ENCODE measurements around the gene ASTL.
"Not testable (repeated sequence)": the region's sequence is repeated elsewhere in the genome, so short reads cannot be mapped to it uniquely, and the experiment has no call there.

ASTL gene

DNA sequence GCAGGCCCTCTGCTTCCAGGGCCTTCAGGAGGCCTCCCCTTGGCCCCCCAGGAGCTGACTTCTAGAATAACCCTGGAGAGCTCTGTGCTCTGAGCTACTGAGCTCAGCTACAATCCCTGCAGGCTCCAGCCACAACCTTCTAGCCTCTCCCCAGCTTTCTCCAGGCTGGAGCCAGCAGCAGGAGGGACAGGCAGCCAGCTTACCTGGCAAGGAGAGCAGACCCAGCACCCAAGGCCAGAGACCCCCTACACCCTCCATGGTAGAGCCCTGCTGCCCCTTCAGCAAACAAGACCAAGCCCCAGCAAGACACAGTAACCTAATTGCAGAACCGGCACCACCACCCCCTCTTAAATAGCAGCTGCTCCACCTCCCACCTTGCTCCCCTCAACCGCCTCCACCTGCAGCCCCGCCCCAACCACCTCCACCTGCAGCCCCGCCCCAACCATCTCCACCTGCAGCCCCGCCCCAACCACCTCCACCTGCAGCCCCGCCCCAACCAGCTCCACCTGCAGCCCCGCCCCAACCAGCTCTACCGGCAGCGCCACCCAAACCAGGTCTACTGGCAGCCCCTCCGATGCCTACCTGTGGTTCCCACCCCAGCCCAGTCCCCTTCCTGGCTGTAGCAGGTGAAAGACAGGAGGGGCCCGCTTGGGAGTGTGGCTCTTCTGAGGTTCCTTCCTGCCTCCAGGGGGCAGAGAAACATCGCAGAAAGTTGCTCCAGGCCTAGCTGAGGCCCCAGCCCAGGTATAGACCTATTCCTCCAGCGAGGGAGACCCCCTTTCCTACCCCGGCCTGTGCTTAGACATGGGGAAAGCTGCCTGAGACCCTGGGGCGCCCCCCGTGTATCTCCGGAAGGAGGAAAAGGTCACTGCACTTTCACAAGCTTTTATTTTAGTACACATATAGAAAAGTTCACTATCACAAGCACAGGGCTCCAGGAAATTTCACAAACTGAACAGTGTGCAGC lies at the start of gene ASTL:
ASTL (minus strand) TSS at position 324 of the 967 bp plus-strand sequence; CDS start at position 258, 66 bp downstream.
- DNase-seq (ENCODE audit: low spot score), result peak; percentile 72

DNA sequence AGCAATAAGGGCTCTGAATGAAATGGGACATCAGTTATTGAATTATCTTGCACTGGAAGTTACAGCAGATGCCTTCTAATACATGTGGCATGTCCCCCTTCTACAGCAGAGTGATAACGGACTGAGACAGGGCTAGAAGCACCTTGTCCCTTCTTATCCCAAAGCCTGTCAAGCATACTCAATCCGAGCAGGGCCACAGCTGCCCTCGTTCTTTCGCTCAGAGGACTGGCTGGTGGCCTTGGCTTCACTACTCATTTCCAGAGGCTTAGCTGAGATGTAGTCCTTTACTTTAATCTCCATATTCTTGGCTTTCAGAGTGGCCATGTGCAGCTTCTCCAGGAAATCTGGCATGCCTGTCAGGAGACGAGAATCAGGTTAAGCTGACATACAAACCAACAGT lies 48.3 kb upstream of the ASTL start:
- DNase-seq (ENCODE audit: low spot score), result no peak

DNA sequence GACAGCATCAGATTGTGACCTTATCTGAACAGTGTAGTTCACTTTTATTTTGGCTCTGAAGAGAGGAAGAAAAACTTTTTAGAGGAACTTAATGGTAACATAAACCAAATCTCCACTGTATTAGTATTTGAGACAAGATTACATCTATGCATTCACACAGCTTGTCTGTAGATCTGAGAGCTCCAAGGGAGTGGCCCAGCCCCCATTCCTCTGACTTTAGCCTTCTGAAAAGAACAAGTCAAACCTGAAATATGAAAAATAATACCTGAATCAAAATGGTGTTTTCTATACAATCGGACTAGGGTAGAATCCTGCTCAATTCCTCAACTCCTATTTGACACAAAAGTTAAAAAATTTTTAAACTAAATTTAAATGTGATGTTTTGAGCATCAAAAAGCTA lies 47.2 kb upstream of the ASTL start:
- DNase-seq (ENCODE audit: low spot score), result no peak

DNA sequence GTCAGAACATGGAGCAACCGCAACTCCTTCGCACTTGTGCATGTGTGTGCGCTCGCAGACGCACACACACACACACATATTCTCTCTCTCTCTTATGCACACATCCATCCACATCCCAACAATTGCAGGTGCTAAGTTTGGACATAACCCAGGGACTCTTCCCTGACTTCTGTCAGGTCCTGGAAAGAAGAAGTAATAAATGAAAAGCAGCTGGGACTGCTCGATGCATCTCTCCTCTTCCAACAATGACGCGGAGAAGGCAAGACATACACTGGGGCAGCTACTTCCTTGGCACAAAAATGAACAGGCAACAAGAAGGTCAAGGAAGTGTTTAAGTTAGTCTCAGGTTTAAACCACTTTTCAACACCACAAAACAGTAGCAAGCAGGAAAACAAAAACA lies 46.7 kb upstream of the ASTL start:
- no peak for DNase-seq (ENCODE audit: low spot score)

DNA sequence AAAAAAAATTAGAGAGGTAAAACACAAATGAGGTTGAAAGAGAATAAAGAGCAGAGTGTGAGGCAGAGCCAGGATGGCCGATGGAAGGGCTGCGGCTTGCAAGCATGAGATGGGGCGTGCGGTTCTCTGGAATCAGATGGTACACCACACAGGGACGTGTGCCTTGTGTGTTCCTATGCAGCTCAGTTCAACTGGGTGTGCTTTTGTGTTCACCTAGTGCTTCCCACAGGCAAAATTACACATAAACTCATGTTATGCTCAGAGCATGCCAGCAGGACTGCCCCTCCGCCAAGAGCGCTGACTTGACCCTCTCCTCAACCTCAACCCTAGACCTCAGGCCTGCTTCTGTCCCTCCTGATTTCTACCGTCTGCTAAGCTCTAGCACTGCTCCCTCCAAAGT lies 45.9 kb upstream of the ASTL start:
- no peak for DNase-seq (ENCODE audit: low spot score)

DNA sequence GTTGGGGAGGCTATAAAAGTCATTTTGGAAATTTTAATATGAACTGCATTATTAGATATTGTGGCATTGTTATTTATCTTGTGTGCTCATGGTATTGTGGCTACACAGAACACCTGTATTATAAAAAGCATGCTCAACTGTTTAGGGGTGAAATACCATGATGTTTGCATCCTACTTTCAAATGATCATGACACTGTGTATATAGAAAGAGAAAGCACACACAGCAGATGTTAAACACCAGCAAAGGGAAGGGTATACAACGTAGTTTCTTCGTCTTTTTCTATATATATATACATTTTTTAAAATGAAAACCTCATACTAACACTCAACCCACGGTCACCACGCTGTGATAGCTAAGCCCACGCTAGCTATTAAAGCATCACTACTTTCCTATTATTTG lies 43.2 kb upstream of the ASTL start:
- DNase-seq (ENCODE audit: low spot score), result no peak

DNA sequence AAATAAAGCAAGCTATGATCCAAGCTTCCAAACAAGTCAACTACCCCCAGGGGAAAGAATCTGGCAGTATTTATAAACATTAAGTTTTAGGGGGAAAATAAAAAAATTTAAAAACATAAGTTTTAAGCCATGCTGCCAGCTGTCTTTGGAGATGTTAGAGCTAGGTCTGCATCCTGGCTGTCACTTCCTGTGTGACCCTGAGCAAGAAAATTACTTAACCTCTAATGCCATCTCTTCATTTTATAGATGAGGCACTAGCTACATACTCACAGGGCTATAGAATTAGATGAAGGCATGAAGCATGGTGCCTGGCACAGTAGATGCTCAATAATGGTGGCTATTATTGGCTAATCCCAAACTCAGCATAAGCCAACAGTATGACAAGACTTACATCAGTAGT lies 42.2 kb upstream of the ASTL start:
- DNase-seq (ENCODE audit: low spot score), result no peak

DNA sequence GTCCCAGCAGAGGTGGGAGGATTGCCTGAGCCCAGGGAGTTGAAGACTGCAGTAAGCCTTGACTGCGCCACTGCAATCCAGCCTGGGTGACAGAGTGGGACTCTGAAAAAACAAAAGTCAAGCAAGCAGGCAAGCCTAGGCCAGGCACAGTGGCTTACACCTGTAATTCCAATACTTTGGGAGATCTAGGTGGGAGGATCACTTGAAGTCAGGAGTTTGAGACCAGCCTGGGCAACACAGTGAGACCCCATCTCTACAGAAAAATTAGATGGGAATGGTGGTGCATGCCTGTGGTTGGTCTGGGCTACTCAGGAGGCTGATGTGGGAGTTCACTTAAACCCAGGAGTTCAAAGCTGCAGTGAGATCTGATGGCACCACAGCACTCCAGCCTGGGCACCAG lies 41.7 kb upstream of the ASTL start:
- DNase-seq (ENCODE audit: low spot score), result no peak

DNA sequence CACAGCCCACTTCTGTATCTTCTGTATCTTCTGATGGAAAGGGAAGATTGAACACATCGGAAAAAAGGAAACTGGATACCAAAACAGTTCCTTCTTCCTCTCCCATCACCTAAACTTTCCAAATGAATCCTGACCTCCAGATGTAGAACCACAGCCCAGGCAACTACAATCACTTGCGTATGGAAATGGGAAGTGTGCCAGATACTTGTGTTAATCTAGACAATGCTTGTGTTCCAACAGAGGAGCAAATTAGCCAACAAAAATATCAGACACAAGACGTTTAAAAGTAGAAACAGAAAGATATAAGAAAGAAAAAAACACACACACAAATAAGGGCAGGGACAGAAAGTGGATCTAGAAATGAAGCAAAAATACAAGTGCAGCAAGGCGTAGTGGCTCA lies 38.4 kb upstream of the ASTL start:
- DNase-seq (ENCODE audit: low spot score), result no peak

DNA sequence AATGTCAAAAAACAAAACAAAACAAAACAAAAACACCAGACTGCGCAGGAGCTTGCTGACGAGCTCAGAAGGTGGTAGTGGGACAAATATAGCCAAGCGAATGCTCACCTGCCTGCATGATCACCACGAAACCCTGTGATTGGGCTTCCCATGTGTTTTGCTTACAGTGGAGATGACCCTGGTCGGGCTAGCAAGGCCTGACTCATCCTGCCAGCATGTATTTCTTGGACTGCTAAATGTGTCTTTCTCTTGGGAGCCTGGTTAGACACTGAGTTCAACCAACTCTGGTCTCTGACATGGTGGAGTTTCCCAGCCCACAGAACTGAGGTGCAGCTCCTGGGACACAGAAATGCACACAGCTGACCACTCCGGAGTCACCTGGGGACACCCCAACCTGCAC lies 37.6 kb upstream of the ASTL start:
- peak; percentile 71 for DNase-seq (ENCODE audit: low spot score)

DNA sequence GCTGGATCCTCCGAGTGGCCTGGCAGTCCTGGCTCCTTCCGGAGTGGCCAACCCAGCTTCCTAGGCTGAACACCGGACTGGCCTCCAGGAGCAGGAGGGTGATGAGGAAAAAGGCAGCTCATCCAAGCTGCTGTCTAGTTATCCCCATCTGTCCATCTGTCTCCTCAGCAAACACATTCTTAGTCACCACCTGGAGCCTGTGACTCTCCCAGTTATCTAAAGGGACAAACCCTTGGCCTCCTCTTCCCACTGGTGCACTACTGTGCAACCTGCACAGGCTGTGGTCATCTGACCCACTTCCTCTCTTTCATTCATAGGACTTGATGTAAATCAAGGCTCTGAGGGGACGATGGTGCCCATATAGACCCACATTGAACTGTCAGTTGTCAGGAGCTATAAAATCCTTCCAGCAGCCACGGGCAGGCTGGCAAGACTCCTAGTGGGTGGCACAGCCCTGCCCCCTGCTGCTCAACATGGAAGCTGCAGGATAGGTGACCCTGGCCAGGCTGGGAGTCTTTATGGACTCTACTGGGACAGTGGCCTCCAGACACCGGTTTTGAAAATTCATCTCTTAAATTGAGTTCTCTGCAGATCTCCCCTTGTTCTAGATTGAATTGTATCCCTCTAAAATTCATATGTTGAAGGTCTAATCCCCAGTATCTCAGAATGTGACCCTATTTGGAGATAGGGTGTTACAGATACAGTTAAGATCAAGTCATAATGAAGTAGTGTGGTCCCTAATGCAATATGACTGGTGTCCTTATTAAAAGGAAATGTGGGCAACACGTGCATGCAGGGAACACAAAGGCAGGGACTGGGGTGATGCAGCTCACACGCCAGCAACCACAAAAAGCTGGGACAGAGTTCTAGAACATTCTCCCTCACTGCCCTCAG lies 36.2 kb upstream of the ASTL start:
- DNase-seq (ENCODE audit: low spot score), result peak; percentile 88

DNA sequence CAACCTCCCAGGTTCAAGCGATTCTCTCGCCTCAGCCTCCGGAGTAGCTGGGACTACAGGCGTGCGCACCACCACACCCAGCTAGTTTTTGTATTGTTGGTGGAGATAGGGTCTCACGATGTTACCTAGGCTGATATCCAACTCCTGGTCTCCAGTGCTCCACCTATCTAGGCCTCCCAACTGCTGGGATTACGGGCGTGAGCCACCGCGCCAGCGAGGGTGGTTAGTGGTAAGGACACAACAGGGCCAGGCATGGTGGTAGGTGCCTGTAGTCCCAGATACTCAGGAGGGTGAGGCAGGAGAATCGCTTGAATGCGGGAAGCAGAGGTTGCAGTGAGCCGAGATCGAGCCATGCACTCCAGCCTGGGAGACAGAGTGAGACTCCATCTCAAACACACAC lies 33.5 kb upstream of the ASTL start:
- DNase-seq (ENCODE audit: low spot score), result no peak

DNA sequence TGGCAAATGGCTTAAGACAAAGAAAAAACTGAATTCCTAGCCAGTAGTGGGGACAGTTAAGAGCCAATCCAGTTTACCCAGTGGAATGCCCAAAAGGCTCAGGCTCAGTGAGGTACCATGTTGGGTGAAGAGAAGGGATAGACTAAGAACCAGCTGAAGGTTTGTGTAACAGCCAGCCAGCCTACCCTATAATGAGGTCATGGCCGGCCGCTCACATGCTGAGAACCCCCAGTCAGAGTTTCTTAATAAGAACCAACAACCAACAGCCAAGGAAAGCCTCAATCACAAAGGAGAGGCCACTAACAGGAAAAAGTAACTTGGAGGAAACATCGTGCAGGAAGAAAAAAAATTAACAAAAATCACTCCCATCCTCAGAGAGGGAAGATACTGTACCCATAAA lies 32.3 kb upstream of the ASTL start:
- DNase-seq (ENCODE audit: low spot score), result no peak

DNA sequence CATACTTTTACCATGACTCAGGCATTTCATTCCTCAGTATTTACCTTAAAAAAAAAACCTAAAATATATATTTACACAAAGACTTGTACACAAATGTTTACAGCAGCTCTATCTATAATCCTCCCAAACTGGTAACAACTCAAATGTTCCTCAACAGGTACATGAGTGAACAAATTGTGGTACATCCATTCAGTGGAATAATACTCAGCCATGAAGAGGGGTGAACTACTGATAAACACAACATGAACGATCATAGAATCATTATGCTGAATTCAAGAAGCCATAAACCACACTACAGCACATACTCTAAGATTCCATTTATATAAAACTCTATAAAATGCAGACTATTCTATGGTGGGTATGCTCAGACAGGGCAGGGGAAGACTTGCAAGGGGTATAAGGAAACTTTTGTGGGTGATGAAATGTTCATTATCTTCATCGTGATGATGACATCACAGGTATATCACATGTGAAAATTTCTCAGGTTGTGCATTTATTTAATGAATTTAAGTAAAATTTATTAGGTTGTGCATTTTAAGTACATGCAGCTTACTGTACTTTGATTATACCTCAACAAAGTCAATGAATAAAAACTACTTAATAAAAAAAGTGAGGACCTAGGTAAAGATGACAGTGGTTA lies 31.7 kb upstream of the ASTL start:
- no peak for DNase-seq (ENCODE audit: low spot score)

DNA sequence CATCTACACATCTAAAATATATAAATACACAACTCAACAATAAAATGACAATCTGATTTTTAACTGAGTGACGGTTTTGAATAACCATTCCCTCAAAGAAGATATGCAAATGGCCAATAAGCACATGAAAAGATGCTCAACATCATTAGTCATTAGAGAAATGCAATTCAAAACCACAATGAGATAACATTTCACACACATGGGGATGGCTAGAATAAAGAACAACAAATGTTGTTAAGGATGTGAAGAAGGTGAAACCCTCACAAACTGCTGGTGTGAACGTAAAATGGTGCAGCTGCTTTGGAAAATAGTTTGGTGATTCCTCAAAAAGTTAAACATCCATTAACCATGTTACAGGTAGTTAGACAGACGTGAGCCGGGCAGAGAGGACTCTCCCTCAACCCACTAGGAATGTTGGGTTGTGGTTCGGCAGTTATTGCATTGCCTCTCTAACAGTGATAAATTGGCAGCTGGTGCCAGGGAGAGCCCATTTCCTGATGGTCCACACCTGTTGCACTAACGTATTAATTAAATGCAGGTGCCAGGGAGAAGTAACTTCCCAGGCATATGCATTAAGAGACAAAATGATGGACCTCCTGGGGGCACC lies 29.2 kb upstream of the ASTL start:
- DNase-seq (ENCODE audit: low spot score), result peak; percentile 4

DNA sequence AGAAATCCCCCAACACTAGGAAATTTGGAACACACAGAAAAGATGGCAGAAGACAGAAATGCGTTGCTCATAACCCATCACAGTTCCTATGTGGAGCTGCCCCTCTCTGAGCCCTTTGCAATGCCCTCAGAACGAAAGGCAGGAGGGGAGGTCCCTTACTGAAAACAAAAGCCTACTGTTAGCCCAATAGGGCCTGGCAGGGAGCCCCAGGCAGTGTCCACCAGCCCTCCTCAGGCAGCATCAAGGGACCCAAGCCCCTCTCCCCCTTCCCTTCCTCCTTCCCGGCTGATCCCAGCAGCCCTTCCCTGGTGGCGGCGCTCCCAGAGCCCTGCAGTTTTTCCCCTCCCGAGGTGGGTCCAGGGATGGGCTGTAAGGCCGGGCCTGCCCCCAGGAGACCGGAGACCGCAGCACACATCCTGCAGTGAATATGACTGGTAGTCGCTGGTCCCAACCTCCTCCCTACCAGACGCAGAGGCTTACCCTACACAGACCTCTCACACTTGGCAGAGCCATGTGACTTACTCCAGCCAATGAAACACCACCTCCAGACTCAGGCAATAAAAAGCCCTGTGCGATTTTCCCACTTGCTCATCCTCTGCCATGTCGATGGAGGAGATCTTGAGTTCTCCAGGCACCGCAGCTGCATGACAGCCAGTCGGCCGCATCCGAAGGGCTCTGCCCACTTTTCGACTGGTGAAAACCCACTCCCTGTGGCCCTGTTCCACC lies 26.3 kb upstream of the ASTL start:
- no peak for DNase-seq (ENCODE audit: low spot score)

DNA sequence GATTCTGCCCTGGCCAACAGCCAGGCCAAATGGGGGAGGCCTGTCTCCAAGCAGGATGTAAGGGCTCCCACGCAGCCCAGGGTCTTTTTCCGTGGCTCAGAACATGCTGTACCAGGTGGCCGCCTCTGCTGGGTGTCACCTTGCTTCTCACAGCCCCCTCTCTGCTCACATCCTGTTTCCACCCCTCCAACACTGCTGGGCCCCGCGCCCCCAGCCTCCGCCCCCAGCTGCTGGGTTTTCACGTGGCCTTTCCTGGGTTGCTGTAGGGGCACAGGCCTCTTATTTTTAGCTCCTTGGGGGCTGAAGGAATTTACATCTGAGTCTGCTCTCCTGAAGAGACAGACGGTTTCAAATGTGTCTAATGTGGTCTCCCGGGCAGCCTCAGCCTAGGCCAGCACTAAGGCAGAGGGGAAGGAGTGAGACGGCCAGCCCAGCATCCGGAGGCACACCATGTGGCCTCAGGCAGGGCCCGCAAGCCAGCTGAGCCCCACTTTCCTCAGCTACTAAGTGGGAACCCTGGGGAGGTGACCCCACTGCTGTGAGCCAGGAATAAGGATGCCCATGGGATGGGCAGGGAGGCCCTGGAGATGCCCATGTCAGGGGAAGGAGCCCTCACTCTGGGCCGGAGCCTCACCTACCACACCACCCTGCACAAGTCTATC lies 25.6 kb upstream of the ASTL start:
- DNase-seq (ENCODE audit: low spot score), result peak; percentile 4

DNA sequence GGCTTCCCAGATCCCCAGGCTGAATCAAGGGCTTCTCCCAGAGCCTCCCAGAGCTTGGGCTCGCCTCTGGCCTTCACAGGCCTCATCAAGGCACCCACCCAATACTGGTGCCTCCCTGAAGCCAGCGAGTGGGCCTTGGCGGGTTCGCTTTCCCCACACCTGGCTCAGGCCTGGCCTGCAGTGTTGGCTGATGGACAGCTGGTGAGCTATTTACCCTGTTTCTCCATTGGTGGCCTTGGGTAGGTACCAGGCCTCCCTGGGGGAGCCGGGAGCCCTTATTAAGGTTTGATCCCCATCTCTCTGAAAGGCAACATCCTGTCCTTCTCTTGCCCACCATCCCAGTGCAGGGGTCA lies 25.1 kb upstream of the ASTL start:
- DNase-seq (ENCODE audit: low spot score), result no peak

DNA sequence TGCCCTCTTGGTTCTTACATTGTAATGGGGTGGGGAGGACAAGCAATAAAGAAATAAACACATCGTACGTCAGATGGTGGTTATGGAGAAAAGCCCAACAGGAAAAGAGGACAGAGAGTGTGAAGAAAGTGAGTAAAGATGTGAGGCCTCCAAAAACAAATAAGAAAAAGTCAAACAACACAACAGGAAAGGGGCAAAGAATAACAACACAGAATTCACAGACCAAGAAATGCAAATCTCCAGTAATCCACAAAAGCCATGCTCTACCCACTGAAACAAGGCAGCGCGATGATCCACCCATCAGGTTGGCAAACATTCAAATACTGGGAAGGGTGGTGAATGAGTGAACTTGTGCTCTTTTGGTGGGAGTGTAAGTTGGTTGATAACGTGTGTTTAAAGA lies 23.6 kb upstream of the ASTL start:
- peak; percentile 3 for DNase-seq (ENCODE audit: low spot score)

DNA sequence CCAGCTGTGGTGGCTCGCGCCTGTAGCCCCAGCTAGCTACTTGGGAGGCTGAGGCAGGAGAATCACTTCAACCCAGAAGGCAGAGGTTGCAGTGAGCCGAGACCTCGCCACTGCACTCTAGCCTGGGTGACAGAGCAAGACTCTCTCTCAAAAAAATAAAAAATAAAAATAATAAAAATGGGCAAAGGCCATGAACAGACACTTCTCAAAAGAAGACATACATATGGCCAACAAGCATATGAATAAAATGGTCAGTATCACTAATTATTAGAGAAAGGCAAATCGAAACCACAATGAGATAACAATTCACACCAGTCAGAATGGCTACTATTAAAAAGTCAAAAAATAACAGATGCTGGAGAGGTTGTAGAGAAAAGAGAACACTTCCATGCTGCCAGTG lies 22.1 kb upstream of the ASTL start:
- not testable (repeated sequence) for DNase-seq (ENCODE audit: low spot score)

Measured in GM03348 (cell line).